ENCODE data around the gene HBP1. TPM values are rescaled to one million over a fixed set of nuclear protein-coding genes. Genes with fewer than 3 reads are reported as not detected.

Gene HBP1
- total RNA-seq, 2 donors from 2014 or later = 127 to 138 TPM

DNA sequence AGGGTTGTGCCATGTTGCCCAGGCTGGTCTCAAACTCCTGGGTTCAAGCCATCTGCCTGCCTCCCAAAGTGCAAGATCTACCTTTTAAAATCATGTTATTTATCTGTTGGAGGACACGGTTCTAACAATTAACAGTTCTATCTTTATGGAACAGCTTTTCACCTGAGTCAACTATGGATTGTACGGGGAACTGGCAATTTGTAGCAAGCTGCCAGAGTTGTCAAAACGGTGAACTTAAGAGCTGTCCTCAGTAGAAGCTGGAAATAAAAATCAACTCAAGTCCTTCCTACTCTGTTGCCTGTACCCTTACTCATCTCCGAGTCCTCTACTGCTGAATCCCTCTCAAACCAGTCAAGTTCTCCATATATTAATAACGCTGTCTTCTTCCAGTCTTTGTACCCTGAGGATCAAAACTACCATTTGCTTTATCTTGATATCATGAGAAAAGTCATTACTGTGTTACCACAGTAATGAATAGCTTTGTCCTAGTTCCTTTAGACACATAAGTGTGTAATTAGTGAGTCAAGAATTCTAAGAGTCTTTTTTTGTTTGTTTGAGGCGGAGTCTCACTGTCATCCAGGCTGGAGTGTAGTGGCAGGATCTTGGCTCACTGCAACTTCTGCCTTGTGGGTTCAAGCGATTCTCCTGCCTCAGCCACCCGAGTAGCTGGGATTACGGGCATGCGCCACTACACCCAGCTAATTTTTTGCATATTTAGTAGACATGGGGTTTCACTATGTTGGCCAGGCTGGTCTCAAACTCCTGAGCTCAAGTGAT lies 28.2 kb downstream of the HBP1 start:
- TF ChIP-seq, protein P1, sequence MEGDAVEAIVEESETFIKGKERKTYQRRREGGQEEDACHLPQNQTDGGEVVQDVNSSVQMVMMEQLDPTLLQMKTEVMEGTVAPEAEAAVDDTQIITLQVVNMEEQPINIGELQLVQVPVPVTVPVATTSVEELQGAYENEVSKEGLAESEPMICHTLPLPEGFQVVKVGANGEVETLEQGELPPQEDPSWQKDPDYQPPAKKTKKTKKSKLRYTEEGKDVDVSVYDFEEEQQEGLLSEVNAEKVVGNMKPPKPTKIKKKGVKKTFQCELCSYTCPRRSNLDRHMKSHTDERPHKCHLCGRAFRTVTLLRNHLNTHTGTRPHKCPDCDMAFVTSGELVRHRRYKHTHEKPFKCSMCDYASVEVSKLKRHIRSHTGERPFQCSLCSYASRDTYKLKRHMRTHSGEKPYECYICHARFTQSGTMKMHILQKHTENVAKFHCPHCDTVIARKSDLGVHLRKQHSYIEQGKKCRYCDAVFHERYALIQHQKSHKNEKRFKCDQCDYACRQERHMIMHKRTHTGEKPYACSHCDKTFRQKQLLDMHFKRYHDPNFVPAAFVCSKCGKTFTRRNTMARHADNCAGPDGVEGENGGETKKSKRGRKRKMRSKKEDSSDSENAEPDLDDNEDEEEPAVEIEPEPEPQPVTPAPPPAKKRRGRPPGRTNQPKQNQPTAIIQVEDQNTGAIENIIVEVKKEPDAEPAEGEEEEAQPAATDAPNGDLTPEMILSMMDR (IDR thresholded peaks at IDR 0.05) = no peak
- no peak overlapping the region for H3K4me3 ChIP-seq
- H3K27ac ChIP-seq = no peak overlapping the region
- no peaks in the 10 kb centered on the region for H3K9me3 ChIP-seq
- H3K27me3 ChIP-seq (replicated peaks; ENCODE audit: insufficient read depth) = no peaks in the 10 kb centered on the region
- no peak for DNase-seq (ENCODE audit: low spot score)
- no peak for ATAC-seq (ENCODE audit: insufficient number of reproducible peaks, low FRiP score, low read depth)
- peaks cover 50% of the 10 kb centered on the region for H3K36me3 ChIP-seq
- H3K4me1 ChIP-seq (ENCODE audit: control insufficient read depth in 1 of 2, low read depth in 2 of 2) = peaks cover 0 to 10% of the 10 kb centered on the region in 2 donors

DNA sequence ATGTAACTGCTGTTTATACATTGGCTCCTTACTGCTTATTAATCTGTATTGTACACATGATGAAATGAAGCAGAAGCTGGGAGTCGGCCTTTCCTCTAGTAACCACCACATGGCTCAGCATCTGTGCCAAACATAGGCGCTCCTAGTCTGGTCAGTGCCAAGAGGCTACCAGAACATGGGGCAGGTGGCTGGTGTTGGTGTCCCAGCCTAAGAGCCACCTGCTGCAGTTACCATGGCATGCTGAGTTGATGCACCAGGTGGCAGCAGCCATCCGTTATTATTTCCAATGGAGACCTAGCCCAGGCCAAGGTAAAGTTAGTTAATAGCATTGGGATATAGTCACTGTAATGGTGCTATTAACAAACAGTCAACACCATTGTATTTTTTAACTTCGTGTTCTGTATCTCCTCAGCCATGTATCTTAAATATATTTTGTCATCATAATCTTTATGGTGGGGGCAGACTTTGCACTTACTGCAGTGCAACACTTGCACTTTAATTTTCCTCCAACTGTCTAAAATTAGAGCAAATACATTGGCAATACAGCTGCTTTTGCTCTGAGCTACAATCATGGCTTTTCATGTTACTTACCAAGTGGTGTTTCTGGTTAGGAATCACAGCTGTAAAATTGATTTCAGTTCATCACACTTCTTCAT lies 33.1 kb downstream of the HBP1 start:
- H3K27ac ChIP-seq = no peak overlapping the region
- TF ChIP-seq, protein P1 (IDR thresholded peaks at IDR 0.05) = peak; percentile 23
- DNase-seq (ENCODE audit: low spot score) (no peak), ATAC-seq (ENCODE audit: insufficient number of reproducible peaks, low FRiP score, low read depth) (no peak)
- no peaks in the 10 kb centered on the region for H3K9me3 ChIP-seq
- no peak overlapping the region for H3K4me3 ChIP-seq
- peaks cover 52% of the 10 kb centered on the region for H3K36me3 ChIP-seq
- no peaks in the 10 kb centered on the region for H3K27me3 ChIP-seq (replicated peaks; ENCODE audit: insufficient read depth)
- peaks cover 0 to 5% of the 10 kb centered on the region in 2 donors for H3K4me1 ChIP-seq (ENCODE audit: control insufficient read depth in 1 of 2, low read depth in 2 of 2)

DNA sequence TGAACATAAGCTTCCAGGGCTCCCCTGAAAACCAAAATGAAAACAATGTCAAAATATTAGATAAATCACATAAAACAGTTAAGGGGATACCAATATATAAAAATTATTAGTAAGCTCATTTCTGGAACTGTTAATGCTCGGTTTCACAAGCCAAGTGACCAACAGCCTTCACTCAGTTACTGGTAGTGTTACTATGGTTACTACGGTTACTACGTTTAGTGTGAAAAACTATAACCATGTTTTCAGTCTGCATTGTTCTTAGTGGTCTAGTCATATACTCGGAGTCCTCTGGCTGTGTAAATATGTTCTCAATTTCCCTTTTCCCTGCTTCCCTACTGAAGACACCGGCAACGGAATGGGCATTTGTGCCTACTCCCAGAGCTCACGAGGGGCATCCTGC lies 34.8 kb downstream of the HBP1 start:
- H3K27ac ChIP-seq = no peak overlapping the region
- ATAC-seq (ENCODE audit: insufficient number of reproducible peaks, low FRiP score, low read depth) (no peak), DNase-seq (ENCODE audit: low spot score) (no peak)

DNA sequence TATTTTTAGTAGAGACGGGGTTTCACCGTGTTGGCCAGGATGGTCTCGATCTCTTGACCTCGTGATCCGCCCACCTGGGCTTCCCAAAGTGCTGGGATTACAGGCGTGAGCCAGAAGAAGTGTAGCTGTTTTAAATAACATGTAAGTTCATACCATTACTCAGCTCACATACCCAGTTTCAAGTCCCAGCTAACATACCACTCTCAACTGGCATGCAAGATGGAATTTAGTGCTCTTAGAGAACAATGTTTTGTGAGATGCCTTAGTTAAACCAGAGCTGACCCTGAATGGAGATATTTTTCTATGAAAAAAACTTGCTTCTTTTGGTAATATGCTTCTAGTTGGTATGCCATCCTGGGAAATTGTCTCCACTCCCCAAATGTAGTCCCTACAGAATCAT lies 37.3 kb downstream of the HBP1 start:
- Histone ChIP-seq H3K36me3 (peaks cover 26% of the 10 kb centered on the region), H3K27ac (no peak overlapping the region), H3K27me3 (replicated peaks; ENCODE audit: insufficient read depth) (no peaks in the 10 kb centered on the region), H3K4me3 (no peak overlapping the region), H3K9me3 (no peaks in the 10 kb centered on the region), H3K4me1 (ENCODE audit: control insufficient read depth in 1 of 2, low read depth in 2 of 2) (peaks cover 0 to 24% of the 10 kb centered on the region in 2 donors)
- no peak for DNase-seq (ENCODE audit: low spot score)
- TF ChIP-seq, protein P1 (IDR thresholded peaks at IDR 0.05) = no peak
- ATAC-seq (ENCODE audit: insufficient number of reproducible peaks, low FRiP score, low read depth) = no peak

More for the DNA sequence above, 34.8 kb downstream of the HBP1 start:
- no peak overlapping the region for H3K4me3 ChIP-seq
- TF ChIP-seq, protein P1 (IDR thresholded peaks at IDR 0.05) = no peak
- H3K9me3 ChIP-seq = no peaks in the 10 kb centered on the region
- peaks cover 0 to 22% of the 10 kb centered on the region in 2 donors for H3K4me1 ChIP-seq (ENCODE audit: control insufficient read depth in 1 of 2, low read depth in 2 of 2)
- peaks cover 45% of the 10 kb centered on the region for H3K36me3 ChIP-seq
- no peaks in the 10 kb centered on the region for H3K27me3 ChIP-seq (replicated peaks; ENCODE audit: insufficient read depth)

DNA sequence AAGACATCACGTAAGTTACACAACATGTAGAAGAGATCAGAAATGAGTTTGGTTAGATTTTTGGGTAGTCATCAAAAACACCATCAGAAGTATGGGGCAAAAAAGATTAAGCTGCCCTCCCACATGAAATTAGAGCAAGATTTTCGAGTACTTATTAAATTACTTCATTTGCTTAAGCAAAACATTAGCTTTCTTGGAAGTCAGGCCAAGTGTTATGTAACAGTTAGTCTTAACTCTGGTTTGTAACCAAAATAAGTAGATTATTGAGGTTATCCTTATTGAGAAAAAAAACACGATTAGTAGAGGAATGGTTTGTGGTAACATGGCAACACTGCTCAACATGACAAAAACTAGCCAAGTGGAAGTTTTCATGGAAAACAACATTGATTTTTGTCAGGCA lies 37.9 kb downstream of the HBP1 start:
- Histone ChIP-seq H3K4me3 (no peak overlapping the region), H3K36me3 (peaks cover 21% of the 10 kb centered on the region), H3K27me3 (replicated peaks; ENCODE audit: insufficient read depth) (no peaks in the 10 kb centered on the region), H3K4me1 (ENCODE audit: control insufficient read depth in 1 of 2, low read depth in 2 of 2) (peaks cover 0 to 24% of the 10 kb centered on the region in 2 donors), H3K27ac (peak overlapping the region; percentile 16 to 36), H3K9me3 (no peaks in the 10 kb centered on the region)
- DNase-seq (ENCODE audit: low spot score) (no peak), ATAC-seq (ENCODE audit: insufficient number of reproducible peaks, low FRiP score, low read depth) (no peak)
- TF ChIP-seq, protein P1 (IDR thresholded peaks at IDR 0.05) = no peak
